ENCODE results near the gene LHB.

GRCh38 chr19:49011194-49011593 is 5.7 kb downstream of the LHB start:
- no peak for TF ChIP-seq CTCF (conservative IDR thresholded peaks at IDR 0.05; ENCODE audit: low read length)
- TF ChIP-seq EZH2phosphoT487 (IDR thresholded peaks at IDR 0.05; ENCODE audit: borderline replicate concordance, low read depth, low read length), result no peak
